IgD-negative memory B cell (primary cell): ENCODE data around the gene PRKAR1A. TPM values are rescaled to one million over a fixed set of nuclear protein-coding genes. Genes with fewer than 3 reads are reported as not detected.
"Not testable (repeated sequence)": the region's sequence is repeated elsewhere in the genome, so short reads cannot be mapped to it uniquely, and the experiment has no call there.

Experiments used
- H3K27ac Mint-ChIP-seq, 3 donors: one replicate each; pipeline ENCODE4 v1.8.0; 2020 to 2022; ENCODE audit warnings: mild to moderate bottlenecking in 3 of 3, mixed read lengths in 3 of 3, moderate library complexity in 1 of 3
- H3K27me3 Mint-ChIP-seq: one replicate; pipeline ENCODE4 v1.8.0; 2021; ENCODE audit warnings: mixed read lengths
- H3K36me3 Mint-ChIP-seq: one replicate; pipeline ENCODE4 v1.8.0; 2020; ENCODE audit warnings: mild to moderate bottlenecking, mixed read lengths
- H3K4me1 Mint-ChIP-seq, 3 donors: one replicate each; pipeline ENCODE4 v1.8.0; 2020 to 2022; ENCODE audit warnings: mixed read lengths in 3 of 3, mild to moderate bottlenecking in 1 of 3
- H3K4me3 Mint-ChIP-seq, 4 donors: one replicate each; pipeline ENCODE4 v1.8.0; 2020 to 2022; ENCODE audit warnings: mild to moderate bottlenecking in 4 of 4, mixed read lengths in 4 of 4, moderate library complexity in 3 of 4
- H3K9me3 Mint-ChIP-seq, 3 donors: one replicate each; pipeline ENCODE4 v1.8.0; 2020 to 2021; ENCODE audit warnings: mixed read lengths in 3 of 3, mild to moderate bottlenecking in 1 of 3
- polyA plus RNA-seq: library from polyadenylated mRNA; unstranded; fragments of 300-500 nt; fragmentation: Illumina TruSeq; gene quantifications from one replicate; pipeline ENCODE4 v1.2.3, GENCODE V29; 2021

PRKAR1A gene
- polyA plus RNA-seq = 175 TPM

- Mint-ChIP-seq H3K4me3 (peak within 1 kb of the TSS; percentile 96 to 100 (median 99)), H3K4me1 (peaks cover 33 to 34% (median 34%) of the 10 kb centered on the region in 3 donors), H3K9me3 (no peaks in the 10 kb centered on the region), H3K36me3 (peaks cover 6% of the 10 kb centered on the region), H3K27me3 (no peaks in the 10 kb centered on the region), H3K27ac (peak within 1 kb of the TSS; percentile 98 to 100 (median 99))
Measured at GRCh38 chr17:68512247-68512959, at the start of gene PRKAR1A. TSS of gene PRKAR1A (plus strand) at chr17:68512430. CDS start at chr17:68515400, 2,970 bp downstream.

- peak overlapping the region in 1 of 4 donors; percentile 2 for H3K4me3 Mint-ChIP-seq
- no peaks in the 10 kb centered on the region for H3K9me3 Mint-ChIP-seq
- H3K36me3 Mint-ChIP-seq = no peaks in the 10 kb centered on the region
- H3K27me3 Mint-ChIP-seq = peaks cover 3% of the 10 kb centered on the region
- H3K27ac Mint-ChIP-seq = no peak overlapping the region
- peaks cover 6 to 13% (median 12%) of the 10 kb centered on the region in 3 donors for H3K4me1 Mint-ChIP-seq
Measured at GRCh38 chr17:68463211-68464019, 48.8 kb upstream of the PRKAR1A start.

- H3K4me3 Mint-ChIP-seq = no peak overlapping the region
- peaks cover 2 to 4% (median 3%) of the 10 kb centered on the region in 3 donors for H3K4me1 Mint-ChIP-seq
- H3K9me3 Mint-ChIP-seq = no peaks in the 10 kb centered on the region
- H3K36me3 Mint-ChIP-seq = no peaks in the 10 kb centered on the region
- H3K27me3 Mint-ChIP-seq = peaks cover 9% of the 10 kb centered on the region
- no peak overlapping the region for H3K27ac Mint-ChIP-seq
Measured at GRCh38 chr17:68468334-68468733, 43.9 kb upstream of the PRKAR1A start.

GRCh38 chr17:68468788-68469187 lies 43.4 kb upstream of the PRKAR1A start:
- Mint-ChIP-seq H3K36me3 (no peaks in the 10 kb centered on the region), H3K4me3 (no peak overlapping the region), H3K27me3 (peaks cover 9% of the 10 kb centered on the region), H3K9me3 (no peaks in the 10 kb centered on the region), H3K4me1 (peaks cover 2 to 4% (median 3%) of the 10 kb centered on the region in 3 donors), H3K27ac (no peak overlapping the region)

- Mint-ChIP-seq H3K27ac (no peak overlapping the region), H3K27me3 (peaks cover 9% of the 10 kb centered on the region), H3K9me3 (no peaks in the 10 kb centered on the region), H3K36me3 (no peaks in the 10 kb centered on the region), H3K4me3 (no peak overlapping the region), H3K4me1 (peaks cover 2 to 3% (median 2%) of the 10 kb centered on the region in 3 donors)
Measured at GRCh38 chr17:68470961-68471360, 41.3 kb upstream of the PRKAR1A start.

GRCh38 chr17:68480885-68481284 lies 31.3 kb upstream of the PRKAR1A start:
- Mint-ChIP-seq H3K27ac (no peak overlapping the region), H3K27me3 (peaks cover 15% of the 10 kb centered on the region), H3K9me3 (peaks cover 0 to 7% (median 2%) of the 10 kb centered on the region in 3 donors), H3K36me3 (peaks cover 5% of the 10 kb centered on the region), H3K4me1 (peaks cover 0 to 6% (median 0%) of the 10 kb centered on the region in 3 donors), H3K4me3 (no peak overlapping the region)

- Mint-ChIP-seq H3K4me3 (no peak overlapping the region), H3K4me1 (peaks cover 4 to 16% (median 4%) of the 10 kb centered on the region in 3 donors), H3K27ac (no peak overlapping the region), H3K36me3 (peaks cover 5% of the 10 kb centered on the region), H3K9me3 (peaks cover 0 to 7% (median 2%) of the 10 kb centered on the region in 3 donors), H3K27me3 (peaks cover 16% of the 10 kb centered on the region)
Measured at GRCh38 chr17:68482576-68483041, 29.6 kb upstream of the PRKAR1A start.

- H3K36me3 Mint-ChIP-seq = peaks cover 2% of the 10 kb centered on the region
- peaks cover 10 to 23% (median 10%) of the 10 kb centered on the region in 3 donors for H3K4me1 Mint-ChIP-seq
- peaks cover 14% of the 10 kb centered on the region for H3K27me3 Mint-ChIP-seq
- no peak overlapping the region for H3K4me3 Mint-ChIP-seq
- H3K9me3 Mint-ChIP-seq = peaks cover 0 to 3% (median 0%) of the 10 kb centered on the region in 3 donors
- H3K27ac Mint-ChIP-seq = no peak overlapping the region
Measured at GRCh38 chr17:68484458-68484857, 27.8 kb upstream of the PRKAR1A start.

GRCh38 chr17:68489919-68490318 lies 22.3 kb upstream of the PRKAR1A start:
- Mint-ChIP-seq H3K4me3 (no peak overlapping the region), H3K4me1 (peaks cover 23 to 32% (median 26%) of the 10 kb centered on the region in 3 donors), H3K27ac (no peak overlapping the region), H3K36me3 (no peaks in the 10 kb centered on the region), H3K9me3 (no peaks in the 10 kb centered on the region), H3K27me3 (peaks cover 3% of the 10 kb centered on the region)

GRCh38 chr17:68491381-68492231 lies 20.6 kb upstream of the PRKAR1A start:
- Mint-ChIP-seq H3K36me3 (no peaks in the 10 kb centered on the region), H3K4me3 (peak overlapping the region in 3 of 4 donors; percentile 5 to 61 (median 61)), H3K27ac (peak overlapping the region in 2 of 3 donors; percentile 41 to 84), H3K4me1 (peaks cover 21 to 30% (median 27%) of the 10 kb centered on the region in 3 donors), H3K27me3 (no peaks in the 10 kb centered on the region), H3K9me3 (no peaks in the 10 kb centered on the region)

GRCh38 chr17:68492394-68493054 lies 19.7 kb upstream of the PRKAR1A start:
- peak overlapping the region in 2 of 4 donors; percentile 5 to 17 for H3K4me3 Mint-ChIP-seq
- H3K36me3 Mint-ChIP-seq, H3K9me3 Mint-ChIP-seq, H3K27me3 Mint-ChIP-seq: not testable (repeated sequence)
- peak overlapping the region; percentile 14 to 64 (median 53) for H3K27ac Mint-ChIP-seq
- peaks cover 19 to 30% (median 27%) of the 10 kb centered on the region in 3 donors for H3K4me1 Mint-ChIP-seq

- H3K36me3 Mint-ChIP-seq = no peaks in the 10 kb centered on the region
- H3K4me3 Mint-ChIP-seq = no peak overlapping the region
- H3K4me1 Mint-ChIP-seq = peaks cover 28 to 40% (median 37%) of the 10 kb centered on the region in 3 donors
- H3K9me3 Mint-ChIP-seq = no peaks in the 10 kb centered on the region
- peaks cover 2% of the 10 kb centered on the region for H3K27me3 Mint-ChIP-seq
- peak overlapping the region in 1 of 3 donors; percentile 89 for H3K27ac Mint-ChIP-seq
Measured at GRCh38 chr17:68495081-68495480, 17.1 kb upstream of the PRKAR1A start.

GRCh38 chr17:68497885-68498319 lies 14.3 kb upstream of the PRKAR1A start:
- H3K27me3 Mint-ChIP-seq = peaks cover 2% of the 10 kb centered on the region
- peaks cover 20 to 29% (median 24%) of the 10 kb centered on the region in 3 donors for H3K4me1 Mint-ChIP-seq
- no peaks in the 10 kb centered on the region for H3K36me3 Mint-ChIP-seq
- peak overlapping the region; percentile 86 to 94 (median 93) for H3K27ac Mint-ChIP-seq
- peaks cover 0 to 2% (median 0%) of the 10 kb centered on the region in 3 donors for H3K9me3 Mint-ChIP-seq
- peak overlapping the region; percentile 46 to 94 (median 75) for H3K4me3 Mint-ChIP-seq
